SKM-1 (cell line): ENCODE measurements around the gene AATK.
A peak's percentile ranks its signal among the peaks of the same experiment; 100 is the strongest.

Source experiments
- DNase-seq: peaks from one replicate; lab custom pipeline; 2025; ENCODE audit not compliant: unreplicated experiment; lab: John Stamatoyannopoulos, UW

The AATK gene

DNA sequence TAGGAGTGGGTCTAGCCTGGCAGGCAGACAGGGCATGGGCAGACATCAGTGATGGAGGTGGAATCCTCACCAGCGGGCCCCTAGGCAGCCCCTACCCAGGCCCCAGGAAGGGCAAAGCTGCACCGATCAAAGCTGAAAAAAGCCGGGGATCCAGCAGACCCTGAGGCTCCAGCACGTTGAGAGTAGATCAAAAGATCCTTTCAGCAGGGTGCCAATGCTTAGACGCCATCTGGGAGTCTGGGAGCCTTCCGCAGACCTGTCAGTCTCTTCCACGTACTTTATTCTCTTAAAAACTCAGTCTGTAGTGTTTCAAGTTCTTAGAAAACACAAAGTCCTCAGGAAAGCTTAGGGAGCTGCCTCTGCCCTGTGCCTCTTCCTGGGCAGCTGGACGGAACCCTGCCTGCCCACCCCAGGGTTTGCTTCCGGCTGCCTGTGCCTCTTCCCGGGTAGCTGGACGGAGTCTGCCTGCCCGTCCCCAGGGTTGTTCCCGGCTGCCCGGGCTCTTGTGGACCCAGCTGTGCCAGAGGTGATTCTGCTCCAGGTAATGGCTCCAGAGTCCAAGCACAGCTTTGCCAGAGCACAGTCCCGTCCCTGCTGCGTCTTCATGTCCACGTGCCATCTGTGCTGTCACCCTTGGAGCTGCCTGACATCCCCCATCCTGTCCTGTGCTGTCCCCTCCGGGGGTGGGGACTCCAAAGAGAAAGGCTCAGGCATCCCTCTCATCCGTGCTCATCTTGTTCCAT is 51.5 kb downstream of the AATK start:
- no peak for DNase-seq

- no peak for DNase-seq
These were observed 52.8 kb downstream of the AATK start for GRCh38 chr17:81113158-81113724.

DNA sequence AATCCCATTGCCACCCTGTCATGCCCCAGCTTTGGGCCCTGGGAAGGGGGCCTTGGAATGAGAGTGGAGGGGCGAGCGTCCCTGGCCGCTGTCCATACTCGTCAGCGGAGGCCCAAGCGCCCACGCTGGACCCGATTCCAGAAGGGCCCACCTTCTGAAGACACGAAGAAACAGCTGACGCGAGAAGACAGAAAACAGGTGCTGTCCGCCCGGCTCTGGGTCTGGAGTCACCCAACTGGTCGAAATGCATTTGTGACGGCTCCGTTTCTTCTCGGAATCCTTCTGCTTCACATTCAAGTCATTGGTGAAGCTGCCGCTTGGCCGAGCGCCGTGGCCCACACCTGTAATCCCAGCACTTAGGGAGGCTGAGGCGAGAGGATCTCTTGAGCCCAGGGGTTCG is 53.6 kb downstream of the AATK start:
- DNase-seq: no peak

GRCh38 chr17:81111066-81111465 is 55.0 kb downstream of the AATK start:
- DNase-seq: no peak

GRCh38 chr17:81110488-81111040 is 55.5 kb downstream of the AATK start:
- DNase-seq: no peak

GRCh38 chr17:81109957-81110356 is 56.1 kb downstream of the AATK start:
- DNase-seq: no peak

DNA sequence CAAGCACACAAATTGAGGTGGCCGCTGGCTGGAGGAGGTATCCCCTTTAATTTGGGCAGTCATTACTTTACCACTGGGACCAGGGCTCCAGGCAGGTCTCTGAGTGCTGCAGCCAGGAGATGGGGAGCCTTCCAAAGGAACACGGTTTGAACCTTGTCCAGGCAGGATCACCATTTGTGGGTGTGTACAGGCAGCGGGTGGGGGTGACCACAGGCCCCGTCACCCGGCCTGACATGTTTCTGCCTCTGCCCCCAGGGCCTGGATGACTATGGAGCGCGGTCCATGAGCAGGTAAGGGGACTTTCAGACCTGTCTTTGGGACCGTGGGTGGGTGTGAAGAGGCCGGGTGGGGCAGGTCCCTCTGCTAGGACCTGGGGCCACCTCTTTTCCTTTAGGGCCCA is 57.8 kb downstream of the AATK start:
- DNase-seq: no peak

DNA sequence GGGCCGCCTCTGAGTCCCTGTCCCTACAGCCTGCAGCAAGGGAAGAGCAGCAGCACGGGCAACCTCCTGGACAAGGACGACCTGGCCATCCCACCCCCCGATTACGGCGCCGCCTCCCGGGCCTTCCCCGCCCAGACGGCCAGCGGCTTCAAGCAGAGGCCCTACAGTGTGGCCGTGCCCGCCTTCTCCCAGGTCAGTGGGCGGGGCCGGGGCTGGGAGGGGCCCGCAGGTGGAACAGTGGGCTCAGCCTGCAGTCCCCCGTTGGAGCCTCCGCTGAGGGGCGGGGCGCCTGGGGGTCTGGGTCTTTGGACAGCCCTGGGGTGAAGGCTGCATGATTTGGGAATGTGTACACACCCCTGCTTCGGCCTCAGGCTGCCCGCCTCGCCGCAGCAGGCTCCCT is 59.3 kb downstream of the AATK start:
- no peak for DNase-seq

- DNase-seq: no peak
These were observed 62.6 kb downstream of the AATK start for GRCh38 chr17:81103379-81103778.

DNA sequence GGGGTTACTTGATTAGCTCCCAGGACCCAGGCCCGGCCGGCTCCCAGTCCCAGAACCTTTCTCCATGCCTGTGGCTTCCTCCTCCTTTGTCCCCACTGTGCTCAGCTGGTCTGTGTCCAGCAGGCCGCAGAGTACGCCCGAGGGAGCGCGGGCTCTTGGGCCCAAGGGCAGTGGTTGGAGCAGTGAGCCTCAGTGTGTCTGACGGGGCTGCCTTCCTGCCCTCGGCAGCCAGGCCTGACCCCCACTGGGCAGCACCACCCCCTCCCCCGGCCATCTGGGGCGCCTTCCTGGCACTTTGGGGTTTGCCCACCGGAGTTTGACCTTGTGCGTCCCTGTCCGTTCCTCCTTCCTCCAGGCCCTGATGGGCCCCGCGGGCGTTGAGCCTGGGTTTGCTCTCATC is 63.2 kb downstream of the AATK start:
- DNase-seq: no peak

GRCh38 chr17:81102352-81102751 is 63.7 kb downstream of the AATK start:
- no peak for DNase-seq

- peak; percentile 56 for DNase-seq
These were observed 64.3 kb downstream of the AATK start for GRCh38 chr17:81101614-81102306.

DNA sequence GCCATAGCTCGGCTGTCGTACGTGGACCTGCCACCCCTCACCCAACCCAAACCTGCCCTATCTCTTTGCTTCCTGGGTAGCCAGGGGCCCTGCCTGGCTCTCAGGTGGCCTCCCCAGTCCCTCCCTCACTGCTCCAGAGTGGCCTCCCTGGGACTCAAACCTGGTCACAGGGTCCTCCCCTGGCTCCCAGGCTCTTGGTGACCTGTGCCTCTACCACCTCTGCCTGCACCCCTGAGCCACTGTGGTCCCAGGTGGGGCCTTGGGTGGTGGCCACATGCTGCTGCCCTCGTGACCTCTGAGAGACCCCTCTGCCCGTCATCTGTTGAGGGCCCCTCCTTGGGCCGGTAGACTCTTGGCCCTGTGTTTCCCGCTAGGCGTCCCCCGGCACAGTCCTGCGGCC is 65.4 kb downstream of the AATK start:
- no peak for DNase-seq

DNA sequence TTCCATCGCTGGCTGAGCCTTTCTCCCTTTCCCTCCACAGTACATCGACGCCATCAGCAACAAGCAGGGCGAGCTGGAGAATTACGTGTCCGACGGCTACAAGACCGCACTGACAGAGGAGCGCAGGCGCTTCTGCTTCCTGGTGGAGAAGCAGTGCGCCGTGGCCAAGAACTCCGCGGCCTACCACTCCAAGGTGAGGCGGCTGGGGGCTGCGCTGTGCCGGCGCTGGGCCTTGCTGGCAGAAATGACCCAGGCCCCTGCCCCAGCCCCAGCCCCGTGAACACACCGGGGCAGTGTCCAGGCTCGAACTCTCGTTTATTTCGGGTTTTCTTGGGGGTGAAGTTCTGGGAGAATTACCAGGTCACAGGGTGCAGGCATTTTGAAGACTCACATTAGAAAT is 66.1 kb downstream of the AATK start:
- DNase-seq: no peak

DNA sequence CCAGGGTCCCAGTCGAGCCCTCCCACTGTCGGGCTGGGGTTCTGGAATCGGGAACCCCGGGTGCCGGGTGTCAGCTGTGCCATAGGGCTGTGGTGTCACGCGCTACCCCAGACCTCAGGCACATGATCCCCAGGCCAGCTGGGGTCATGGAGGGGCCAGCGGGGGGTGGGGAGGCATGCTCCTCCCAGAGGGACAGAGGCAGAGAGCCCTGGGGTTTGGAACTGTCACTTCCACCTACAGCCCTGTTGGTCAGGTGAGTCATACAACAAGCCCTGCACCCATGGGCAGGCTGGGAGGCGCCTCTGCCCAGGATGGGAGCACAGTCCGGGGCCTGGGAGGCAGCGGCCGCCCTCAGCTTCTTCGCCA is 68.1 kb downstream of the AATK start:
- peak; percentile 31 for DNase-seq

- DNase-seq: no peak
These were observed 68.7 kb downstream of the AATK start for GRCh38 chr17:81097134-81097942.

GRCh38 chr17:81096741-81097133 is 69.3 kb downstream of the AATK start:
- no peak for DNase-seq

DNA sequence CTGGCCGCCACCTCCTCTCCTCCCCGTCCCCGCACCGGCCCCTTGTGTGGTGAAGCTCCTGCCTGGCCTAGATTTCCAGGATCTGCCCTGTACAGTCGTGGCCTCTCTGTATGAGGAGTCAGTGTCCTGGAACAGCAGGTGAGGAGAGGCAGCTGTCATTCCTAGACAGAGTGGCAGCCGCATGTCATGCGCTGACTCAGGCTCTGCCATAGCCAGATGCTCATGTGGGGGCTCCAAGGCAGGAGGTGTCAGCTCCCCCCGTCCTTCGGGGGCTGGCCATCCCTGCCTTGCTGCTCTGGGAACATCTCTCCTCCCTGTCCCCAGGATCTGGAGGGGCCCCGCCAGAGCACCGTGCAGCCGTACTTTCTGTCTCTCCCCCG is 70.6 kb downstream of the AATK start:
- DNase-seq: no peak

DNA sequence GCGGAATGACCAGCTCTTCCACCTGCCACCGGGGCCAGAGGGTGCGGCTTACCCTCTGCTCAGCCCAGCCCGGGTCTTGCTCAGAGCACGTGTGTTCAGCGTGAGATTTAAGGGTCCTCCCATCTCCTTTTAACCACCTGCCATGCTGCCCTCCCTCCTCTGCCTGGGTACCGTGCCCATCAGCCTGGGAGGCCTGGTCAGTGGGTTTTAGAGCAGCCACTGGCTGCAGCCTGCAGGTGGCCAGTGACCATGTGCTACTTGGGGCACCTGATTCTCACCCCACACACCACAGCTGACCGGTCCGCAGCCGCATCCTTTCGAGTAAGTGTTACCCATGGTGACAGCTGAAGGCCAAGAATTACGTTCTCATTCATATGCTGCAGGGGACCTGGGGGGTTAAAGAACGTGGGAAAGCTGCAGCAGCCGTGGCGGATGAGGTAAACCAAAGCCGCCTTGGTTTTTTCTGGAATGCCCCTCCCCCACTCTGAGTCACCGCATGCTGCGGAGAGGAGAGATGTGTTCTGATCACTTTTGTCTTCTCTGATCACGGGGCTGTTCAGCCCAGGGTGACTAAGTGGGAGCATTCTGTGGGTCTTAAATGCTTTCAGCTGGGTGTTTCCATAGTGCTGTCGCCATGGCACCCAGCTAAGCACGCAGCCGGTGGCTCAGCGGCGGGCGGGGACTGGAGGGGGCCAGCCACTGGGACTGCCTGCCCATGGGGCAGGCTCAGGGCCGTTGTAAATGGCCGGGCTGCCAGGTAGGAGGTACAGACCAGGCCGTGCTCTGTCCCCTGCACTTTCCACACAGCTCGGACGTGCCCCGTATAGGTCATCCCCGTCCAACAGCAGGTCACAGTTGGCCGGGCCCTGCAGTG is 71.3 kb downstream of the AATK start:
- no peak for DNase-seq
